Skeletal muscle satellite cell (primary cell): Measurements from ENCODE around the gene PC.
"Not testable (repeated sequence)": the region's sequence is repeated elsewhere in the genome, so short reads cannot be mapped to it uniquely, and the experiment has no call there.

Experiments
- H3K27me3 ChIP-seq: 2 replicates; pipeline ENCODE4 v1.7.0; 2013; ENCODE audit warnings: low read length; ENCODE audit not compliant: control insufficient read depth, insufficient read depth
- H3K36me3 ChIP-seq: 2 replicates; pipeline ENCODE4 v1.7.0; 2013; ENCODE audit warnings: mild to moderate bottlenecking, control low read depth, low read length; ENCODE audit not compliant: insufficient read depth
- H3K4me1 ChIP-seq: 2 replicates; pipeline ENCODE4 v1.7.0; 2013; ENCODE audit warnings: low read length; ENCODE audit not compliant: control insufficient read depth, insufficient read depth
- H3K4me2 ChIP-seq: 2 replicates; pipeline ENCODE4 v1.7.0; 2013; ENCODE audit warnings: mild to moderate bottlenecking, low read length
- H3K4me3 ChIP-seq: 2 replicates; pipeline ENCODE4 v1.7.0; 2013; ENCODE audit warnings: low read length
- H3K9ac ChIP-seq: 2 replicates; pipeline ENCODE4 v1.7.0; 2013; ENCODE audit warnings: mild to moderate bottlenecking, low read depth, low read length, moderate library complexity
- H3K9me3 ChIP-seq: replicated peaks from 2 replicates; pipeline ENCODE4 v1.7.0; 2013; ENCODE audit warnings: mild to moderate bottlenecking, control low read depth, low read length

The PC gene

GRCh38 chr11:66834943-66835342, 123.2 kb downstream of the PC start:
- H3K9ac ChIP-seq, result no peak overlapping the region
- no peak overlapping the region for H3K4me3 ChIP-seq
- H3K27me3 ChIP-seq, result no peaks in the 10 kb centered on the region
- no peak overlapping the region for H3K4me2 ChIP-seq
- H3K4me1 ChIP-seq, result peaks cover 13% of the 10 kb centered on the region
- H3K36me3 ChIP-seq, result peaks cover 9% of the 10 kb centered on the region
- H3K9me3 ChIP-seq, result no peaks in the 10 kb centered on the region

DNA sequence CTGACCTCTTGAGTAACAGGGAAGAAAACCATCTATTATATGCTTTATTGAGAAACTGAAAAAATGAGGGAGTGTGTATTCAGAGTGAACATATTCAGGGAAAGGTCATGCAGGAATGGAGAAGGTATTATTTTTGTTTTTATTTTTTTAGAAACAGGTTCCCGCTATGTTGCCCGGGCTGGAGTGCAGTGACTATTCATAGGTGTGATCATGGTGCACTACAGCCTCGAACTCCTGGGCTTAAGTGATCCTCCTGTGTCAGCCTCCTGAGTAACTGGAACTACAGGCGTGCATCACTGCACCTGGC, 123.7 kb downstream of the PC start:
- Histone ChIP-seq H3K9ac (no peak overlapping the region), H3K4me2 (no peak overlapping the region), H3K27me3 (no peaks in the 10 kb centered on the region), H3K36me3 (peaks cover 6% of the 10 kb centered on the region), H3K9me3 (no peaks in the 10 kb centered on the region), H3K4me1 (peaks cover 13% of the 10 kb centered on the region), H3K4me3 (no peak overlapping the region)

GRCh38 chr11:66824573-66824972, 133.6 kb downstream of the PC start:
- H3K27me3 ChIP-seq, H3K9ac ChIP-seq, H3K9me3 ChIP-seq, H3K36me3 ChIP-seq, H3K4me2 ChIP-seq, H3K4me3 ChIP-seq, H3K4me1 ChIP-seq: not testable (repeated sequence)

- Histone ChIP-seq H3K9me3 (no peaks in the 10 kb centered on the region), H3K36me3 (no peaks in the 10 kb centered on the region), H3K4me3 (no peak overlapping the region), H3K4me1 (no peaks in the 10 kb centered on the region), H3K4me2 (no peak overlapping the region), H3K9ac (no peak overlapping the region), H3K27me3 (no peaks in the 10 kb centered on the region)
Observed at GRCh38 chr11:66823700-66824099, 134.5 kb downstream of the PC start.

DNA sequence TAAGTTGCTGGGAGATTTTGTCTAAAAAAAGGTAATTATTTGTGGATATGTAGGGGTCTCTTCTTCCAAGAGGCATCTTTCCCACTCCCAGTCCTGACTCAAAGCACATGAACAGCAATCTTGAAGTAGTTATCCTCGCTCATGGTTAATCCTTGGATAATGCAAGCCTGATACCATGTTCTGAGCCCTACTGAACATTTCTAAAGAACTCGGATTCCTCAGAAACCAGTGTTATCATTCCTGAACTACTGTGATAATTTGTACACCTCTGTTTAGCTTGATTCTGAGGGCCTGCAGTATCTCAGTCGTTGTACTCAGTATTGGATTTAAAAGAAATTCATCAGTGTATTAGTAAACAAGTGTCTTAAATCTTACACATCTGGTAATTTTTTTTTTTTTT, 137.3 kb downstream of the PC start:
- no peaks in the 10 kb centered on the region for H3K27me3 ChIP-seq
- H3K4me2 ChIP-seq, result no peak overlapping the region
- peaks cover 3% of the 10 kb centered on the region for H3K4me1 ChIP-seq
- H3K4me3 ChIP-seq, result no peak overlapping the region
- no peaks in the 10 kb centered on the region for H3K9me3 ChIP-seq
- no peak overlapping the region for H3K9ac ChIP-seq
- no peaks in the 10 kb centered on the region for H3K36me3 ChIP-seq

DNA sequence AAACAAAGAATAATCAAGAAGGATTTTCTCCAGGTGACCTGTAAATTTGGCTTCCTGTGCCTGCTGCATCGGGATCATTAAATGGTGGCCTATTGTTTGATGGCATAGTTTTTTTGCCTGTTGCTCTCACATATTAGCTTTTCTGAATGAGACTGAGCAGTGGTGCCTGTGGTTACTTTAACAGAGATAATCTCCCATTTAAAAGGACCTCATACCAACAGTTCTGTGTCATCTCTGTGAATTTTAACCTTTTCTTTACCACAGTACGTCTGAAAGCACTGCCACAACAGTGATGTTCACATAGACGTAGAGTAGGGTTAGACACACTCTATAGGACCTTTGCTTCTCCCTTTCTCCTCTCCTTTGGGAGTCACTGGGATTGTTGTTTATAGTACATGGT, 137.8 kb downstream of the PC start:
- no peak overlapping the region for H3K4me3 ChIP-seq
- H3K36me3 ChIP-seq, result no peaks in the 10 kb centered on the region
- no peak overlapping the region for H3K4me2 ChIP-seq
- H3K27me3 ChIP-seq, result no peaks in the 10 kb centered on the region
- peaks cover 8% of the 10 kb centered on the region for H3K4me1 ChIP-seq
- no peak overlapping the region for H3K9ac ChIP-seq
- H3K9me3 ChIP-seq, result no peaks in the 10 kb centered on the region

DNA sequence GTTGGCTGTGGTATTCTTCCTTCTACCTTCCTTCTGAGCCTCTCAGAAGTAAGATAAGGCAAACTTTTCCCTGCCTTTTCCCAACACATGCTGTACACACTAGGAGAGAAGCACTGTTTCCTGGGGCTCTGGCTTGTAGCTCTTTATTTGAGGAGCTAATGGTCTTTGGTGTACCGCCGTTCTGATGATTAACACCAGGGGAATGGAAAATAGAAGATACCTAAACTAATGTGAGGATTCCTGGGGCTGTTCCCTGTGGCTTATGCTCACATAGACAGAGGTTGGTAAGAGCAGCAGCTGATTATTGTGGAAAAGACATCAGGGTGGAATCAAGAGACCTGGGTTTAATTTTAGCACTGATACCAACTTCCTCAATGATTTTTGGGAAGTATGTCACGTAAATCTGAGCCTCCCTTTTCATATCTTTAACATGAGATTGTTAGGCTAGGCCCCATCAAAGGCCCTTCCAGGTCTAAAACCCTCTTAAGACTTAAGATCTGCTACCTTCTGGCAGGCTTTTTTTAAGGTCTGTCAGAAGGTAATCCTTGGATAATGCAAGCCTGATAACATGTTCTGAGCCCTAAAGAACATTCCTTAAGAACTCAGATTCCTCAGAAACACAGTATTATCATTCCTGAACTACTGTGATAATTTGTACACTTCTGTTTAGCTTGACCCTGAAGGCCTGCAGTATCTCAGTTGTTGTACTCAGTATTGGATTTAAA, 139.8 kb downstream of the PC start:
- H3K36me3 ChIP-seq, result no peaks in the 10 kb centered on the region
- H3K9ac ChIP-seq, result no peak overlapping the region
- no peak overlapping the region for H3K4me3 ChIP-seq

GRCh38 chr11:66815646-66816045, 142.5 kb downstream of the PC start:
- Histone ChIP-seq H3K4me1 (peaks cover 11% of the 10 kb centered on the region), H3K4me2 (no peak overlapping the region), H3K36me3 (no peaks in the 10 kb centered on the region), H3K4me3 (no peak overlapping the region), H3K9ac (no peak overlapping the region), H3K27me3 (no peaks in the 10 kb centered on the region), H3K9me3 (no peaks in the 10 kb centered on the region)

More for the DNA sequence above, 139.8 kb downstream of the PC start:
- Histone ChIP-seq H3K4me2 (no peak overlapping the region), H3K27me3 (no peaks in the 10 kb centered on the region), H3K4me1 (peaks cover 11% of the 10 kb centered on the region), H3K9me3 (no peaks in the 10 kb centered on the region)

DNA sequence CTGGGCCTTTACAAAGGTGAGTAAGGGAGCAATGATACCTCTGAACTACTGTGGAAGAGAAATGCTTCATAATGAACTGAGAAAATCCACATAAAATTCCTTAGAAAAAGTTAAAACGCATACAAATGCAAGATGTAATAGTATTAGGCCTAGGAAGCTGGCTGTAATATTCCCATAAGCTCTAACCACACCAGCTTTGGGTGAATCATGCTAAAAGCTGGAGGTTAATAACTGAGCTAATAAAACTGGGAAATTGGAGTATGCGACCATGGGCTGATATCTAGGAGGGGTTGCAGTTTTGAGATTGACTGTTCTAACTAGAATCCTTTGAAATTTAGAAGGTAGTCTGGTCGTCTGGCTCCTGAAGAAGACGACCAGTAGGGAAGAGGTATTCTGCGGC, 143.5 kb downstream of the PC start:
- H3K9ac ChIP-seq, result no peak overlapping the region
- H3K36me3 ChIP-seq, result no peaks in the 10 kb centered on the region
- H3K27me3 ChIP-seq, result no peaks in the 10 kb centered on the region
- no peak overlapping the region for H3K4me3 ChIP-seq
- peaks cover 11% of the 10 kb centered on the region for H3K4me1 ChIP-seq
- H3K4me2 ChIP-seq, result no peak overlapping the region
- H3K9me3 ChIP-seq, result no peaks in the 10 kb centered on the region

- no peak overlapping the region for H3K4me2 ChIP-seq
- H3K9ac ChIP-seq, result no peak overlapping the region
- no peaks in the 10 kb centered on the region for H3K27me3 ChIP-seq
- H3K9me3 ChIP-seq, result no peaks in the 10 kb centered on the region
- no peak overlapping the region for H3K4me3 ChIP-seq
- peaks cover 6% of the 10 kb centered on the region for H3K4me1 ChIP-seq
- no peaks in the 10 kb centered on the region for H3K36me3 ChIP-seq
Observed at GRCh38 chr11:66810576-66811185, 147.5 kb downstream of the PC start.

DNA sequence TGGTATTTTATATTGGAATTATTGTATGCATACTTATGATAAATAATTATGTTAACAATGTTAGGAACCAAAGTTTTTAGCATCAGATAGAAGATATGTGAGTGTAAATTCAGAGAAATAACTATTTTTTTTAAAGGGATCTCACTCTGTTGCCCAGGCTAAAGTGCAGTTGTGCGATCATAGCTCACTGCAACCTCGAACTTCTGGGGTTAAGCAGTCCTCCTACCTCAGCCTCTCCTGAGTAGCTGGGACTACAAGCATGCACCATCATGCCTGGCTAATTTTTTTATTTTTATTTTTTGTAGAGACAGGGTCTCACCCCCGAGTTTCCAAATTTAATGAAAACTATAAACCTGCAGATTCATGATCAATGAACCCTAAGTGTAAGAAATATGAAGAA, 148.6 kb downstream of the PC start:
- H3K9ac ChIP-seq, result no peak overlapping the region
- H3K27me3 ChIP-seq, result no peaks in the 10 kb centered on the region
- H3K36me3 ChIP-seq, result no peaks in the 10 kb centered on the region
- no peaks in the 10 kb centered on the region for H3K4me1 ChIP-seq
- no peaks in the 10 kb centered on the region for H3K9me3 ChIP-seq
- no peak overlapping the region for H3K4me3 ChIP-seq
- H3K4me2 ChIP-seq, result no peak overlapping the region

GRCh38 chr11:66800720-66801428, 157.3 kb downstream of the PC start:
- no peak overlapping the region for H3K4me2 ChIP-seq
- no peak overlapping the region for H3K9ac ChIP-seq
- H3K4me1 ChIP-seq, result no peaks in the 10 kb centered on the region
- no peaks in the 10 kb centered on the region for H3K9me3 ChIP-seq
- no peaks in the 10 kb centered on the region for H3K27me3 ChIP-seq
- H3K4me3 ChIP-seq, result no peak overlapping the region
- H3K36me3 ChIP-seq, result no peaks in the 10 kb centered on the region
